Hepatocyte (in vitro differentiated cells): ENCODE results near the gene ASB10. TPM values are rescaled to one million over a fixed set of nuclear protein-coding genes. Genes with fewer than 3 reads are reported as not detected.

ENCODE experiments used
- DNase-seq: peaks from one replicate; pipeline ENCODE4 v3.0.0-alpha.2; 2016; ENCODE audit warnings: low spot score
- H2AFZ ChIP-seq: fragments of 200-600 bp; sonication (generic); 2 replicates; pipeline ENCODE4 v1.6.0; 2016; ENCODE audit warnings: antibody characterized with exemption, mild to moderate bottlenecking
- H3K27ac ChIP-seq: fragments of 200-600 bp; sonication (generic); 2 replicates; pipeline ENCODE4 v1.5.1; 2016; ENCODE audit warnings: mild to moderate bottlenecking
- H3K27me3 ChIP-seq: fragments of 200-600 bp; sonication (generic); 2 replicates; pipeline ENCODE4 v1.6.1; 2016
- H3K36me3 ChIP-seq: fragments of 200-600 bp; sonication (generic); replicated peaks from 2 replicates; pipeline ENCODE4 v1.5.1; 2016; ENCODE audit warnings: low read depth; ENCODE audit not compliant: insufficient read depth
- H3K4me1 ChIP-seq: fragments of 200-600 bp; sonication (generic); 2 replicates; pipeline ENCODE4 v1.5.1; 2016; ENCODE audit warnings: mild to moderate bottlenecking, moderate library complexity; ENCODE audit not compliant: insufficient read depth
- H3K4me2 ChIP-seq: fragments of 200-600 bp; sonication (generic); 2 replicates; pipeline ENCODE4 v1.6.0; 2016
- H3K4me3 ChIP-seq: fragments of 200-600 bp; sonication (generic); 2 replicates; pipeline ENCODE4 v1.5.1; 2016; ENCODE audit warnings: mild to moderate bottlenecking
- H3K79me2 ChIP-seq: fragments of 200-600 bp; sonication (generic); 2 replicates; pipeline ENCODE4 v1.6.0; 2017; ENCODE audit warnings: mild to moderate bottlenecking
- H3K9me2 ChIP-seq: fragments of 200-600 bp; sonication (generic); replicated peaks from 2 replicates; pipeline ENCODE4 v1.6.0; 2017; ENCODE audit warnings: mild to moderate bottlenecking; ENCODE audit not compliant: insufficient read depth
- H3K9me3 ChIP-seq: fragments of 200-600 bp; sonication (generic); 2 replicates; pipeline ENCODE4 v1.5.1; 2016; ENCODE audit warnings: low read depth, mild to moderate bottlenecking
- H4K20me1 ChIP-seq: fragments of 200-600 bp; sonication (generic); 2 replicates; pipeline ENCODE4 v1.6.0; 2016; ENCODE audit warnings: mild to moderate bottlenecking; ENCODE audit not compliant: insufficient read depth, poor library complexity, severe bottlenecking
- EZH2 ChIP-seq: fragments of 200-600 bp; sonication (generic); IDR thresholded peaks from 2 replicates; pipeline ENCODE4 v1.6.1; 2016; ENCODE audit warnings: antibody characterized with exemption, mild to moderate bottlenecking, borderline replicate concordance
- EZH2phosphoT487 ChIP-seq: fragments of 200-600 bp; sonication (generic); IDR thresholded peaks from one replicate; pipeline ENCODE4 v1.6.1; 2018; ENCODE audit warnings: antibody characterized with exemption, mild to moderate bottlenecking, low read depth, moderate library complexity; ENCODE audit not compliant: unreplicated experiment, severe bottlenecking
- WGBS: methylation state at CpG from one replicate; pipeline ENCODE4 v1.1.6; 2016; ENCODE audit warnings: low lambda C conversion rate; ENCODE audit errors: missing lambda C conversion rate; 5-methylcytosine and 5-hydroxymethylcytosine counted together
- polyA plus RNA-seq: library from polyadenylated mRNA; unstranded; fragments of >200 nt; fragmentation: Nextera tagmentation; extraction: Ambion mirVana; gene quantifications from 2 replicates; pipeline ENCODE4 v1.2.1, GENCODE V29; 2016
- total RNA-seq: library from RNA; depleted of rRNA; stranded (reverse); fragments of >200 nt; gene quantifications from 2 replicates; pipeline ENCODE4 v1.2.3, GENCODE V29; 2014
- TF ChIP-seq, protein P1 (sequence below): fragments of 200-600 bp; sonication (generic); IDR thresholded peaks from 2 replicates; pipeline ENCODE4 v1.5.1; 2016; ENCODE audit warnings: antibody characterized with exemption, mild to moderate bottlenecking; ENCODE audit not compliant: poor library complexity

ASB10 gene
- total and polyA plus RNA-seq, 2 experiments from 2014 or later: not detected

DNA sequence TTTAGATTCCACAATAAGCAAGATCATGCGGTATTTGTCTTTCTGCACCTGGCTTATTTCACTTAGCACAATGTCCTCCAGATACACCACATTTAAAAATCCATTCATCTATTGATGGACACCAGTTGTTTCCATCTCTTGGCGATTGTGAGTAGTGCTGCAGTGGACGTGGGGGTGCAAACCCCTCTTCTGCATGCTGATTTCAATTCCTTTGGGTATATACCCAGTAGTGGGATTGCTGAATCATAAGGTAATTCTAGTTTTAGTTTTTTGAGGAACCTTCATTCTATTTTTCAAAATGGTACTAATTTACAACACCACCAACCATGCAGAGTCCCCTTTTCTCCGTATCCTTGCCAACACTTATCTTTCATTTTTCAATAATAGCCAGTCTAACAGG lies 2.0 kb upstream of the ASB10 start:
- no peaks in the 10 kb centered on the region for H3K79me2 ChIP-seq
- TF ChIP-seq EZH2phosphoT487 (no peak), EZH2 (no peak)
- TF ChIP-seq, protein P1, sequence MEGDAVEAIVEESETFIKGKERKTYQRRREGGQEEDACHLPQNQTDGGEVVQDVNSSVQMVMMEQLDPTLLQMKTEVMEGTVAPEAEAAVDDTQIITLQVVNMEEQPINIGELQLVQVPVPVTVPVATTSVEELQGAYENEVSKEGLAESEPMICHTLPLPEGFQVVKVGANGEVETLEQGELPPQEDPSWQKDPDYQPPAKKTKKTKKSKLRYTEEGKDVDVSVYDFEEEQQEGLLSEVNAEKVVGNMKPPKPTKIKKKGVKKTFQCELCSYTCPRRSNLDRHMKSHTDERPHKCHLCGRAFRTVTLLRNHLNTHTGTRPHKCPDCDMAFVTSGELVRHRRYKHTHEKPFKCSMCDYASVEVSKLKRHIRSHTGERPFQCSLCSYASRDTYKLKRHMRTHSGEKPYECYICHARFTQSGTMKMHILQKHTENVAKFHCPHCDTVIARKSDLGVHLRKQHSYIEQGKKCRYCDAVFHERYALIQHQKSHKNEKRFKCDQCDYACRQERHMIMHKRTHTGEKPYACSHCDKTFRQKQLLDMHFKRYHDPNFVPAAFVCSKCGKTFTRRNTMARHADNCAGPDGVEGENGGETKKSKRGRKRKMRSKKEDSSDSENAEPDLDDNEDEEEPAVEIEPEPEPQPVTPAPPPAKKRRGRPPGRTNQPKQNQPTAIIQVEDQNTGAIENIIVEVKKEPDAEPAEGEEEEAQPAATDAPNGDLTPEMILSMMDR: no peak
- H3K9me2 ChIP-seq: no peaks in the 10 kb centered on the region
- peaks cover 5% of the 10 kb centered on the region for H3K27me3 ChIP-seq
- no peaks in the 10 kb centered on the region for H3K9me3 ChIP-seq
- no peak for DNase-seq
- H3K36me3 ChIP-seq: no peaks in the 10 kb centered on the region
- WGBS: 78% methylated on average over 4 of the region's 4 CpGs
- no peak overlapping the region for H3K27ac ChIP-seq
- H3K4me2 ChIP-seq: no peak overlapping the region
- no peak overlapping the region for H2AFZ ChIP-seq
- H3K4me3 ChIP-seq: no peak overlapping the region
- H4K20me1 ChIP-seq: no peaks in the 10 kb centered on the region
- no peaks in the 10 kb centered on the region for H3K4me1 ChIP-seq

DNA sequence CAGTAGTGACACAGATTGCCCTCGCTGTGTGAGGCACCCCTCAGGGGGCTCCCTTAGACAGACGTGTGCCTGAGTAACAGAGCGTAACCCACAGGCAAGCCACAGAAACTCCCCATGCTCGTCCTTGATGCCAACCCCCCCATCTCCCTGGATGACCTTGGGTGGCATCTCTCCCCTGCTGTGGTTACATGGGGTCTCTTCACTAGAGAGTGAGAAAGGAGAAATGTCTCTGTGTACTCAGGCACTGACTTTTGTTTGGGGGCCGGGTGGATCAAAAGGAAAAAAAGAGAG lies 1.1 kb upstream of the ASB10 start:
- Histone ChIP-seq H3K4me2 (no peak overlapping the region), H3K79me2 (no peaks in the 10 kb centered on the region), H3K27me3 (peaks cover 5% of the 10 kb centered on the region), H3K9me2 (no peaks in the 10 kb centered on the region), H3K36me3 (no peaks in the 10 kb centered on the region), H3K4me1 (no peaks in the 10 kb centered on the region), H3K9me3 (no peaks in the 10 kb centered on the region), H2AFZ (no peak overlapping the region), H3K27ac (no peak overlapping the region), H4K20me1 (no peaks in the 10 kb centered on the region), H3K4me3 (no peak overlapping the region)
- DNase-seq: no peak
- 60% methylated on average over 5 of the region's 5 CpGs for WGBS
- TF ChIP-seq EZH2: no peak
- TF ChIP-seq EZH2phosphoT487: no peak
- TF ChIP-seq, protein P1: no peak

DNA sequence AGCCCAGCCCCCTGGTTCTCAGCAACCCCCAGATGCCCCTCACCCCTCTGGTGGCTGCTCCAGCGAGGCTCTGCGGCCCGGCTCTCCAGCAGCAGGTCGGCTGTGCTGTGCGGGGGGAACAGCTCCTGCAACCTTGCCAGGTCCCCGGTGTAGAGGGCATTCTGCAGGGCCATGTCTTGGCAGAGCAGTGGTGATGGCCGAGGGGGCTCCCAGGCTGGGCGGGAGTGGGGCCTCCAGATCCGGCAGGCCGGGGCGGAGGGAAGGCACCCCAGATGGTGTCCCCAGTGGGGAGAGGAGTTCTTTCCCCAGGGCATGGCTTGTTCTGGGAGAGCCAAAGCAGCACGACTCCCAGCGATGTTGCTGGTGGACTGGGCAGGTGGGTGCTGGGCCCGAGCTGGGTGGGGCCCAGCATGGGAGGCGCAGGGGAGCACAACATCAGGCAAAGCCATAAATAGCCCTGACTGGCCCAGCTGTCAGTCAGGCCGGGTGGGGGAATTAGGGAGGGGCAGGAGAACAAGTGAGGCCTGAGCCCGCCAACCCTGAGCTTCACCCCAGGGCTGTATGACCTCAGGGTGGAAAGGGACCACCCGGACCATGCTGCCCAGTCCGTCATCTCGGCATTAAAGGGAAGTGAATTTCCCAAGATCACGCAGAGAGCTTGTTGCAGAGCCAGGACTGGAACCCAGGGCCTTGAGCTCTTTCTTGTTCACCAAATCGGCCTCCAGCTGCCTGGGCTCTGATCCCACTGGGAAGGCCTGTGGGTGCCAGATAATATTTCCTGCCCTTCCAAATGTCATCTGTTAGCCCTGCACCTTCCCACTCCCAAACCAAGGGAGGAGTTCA lies 580 bp upstream of the ASB10 start:
- Histone ChIP-seq H3K4me2 (no peak overlapping the region), H3K9me3 (no peaks in the 10 kb centered on the region), H3K27me3 (peaks cover 5% of the 10 kb centered on the region), H4K20me1 (no peaks in the 10 kb centered on the region), H3K9me2 (no peaks in the 10 kb centered on the region), H3K4me1 (no peaks in the 10 kb centered on the region), H3K79me2 (no peaks in the 10 kb centered on the region), H3K27ac (no peak overlapping the region), H2AFZ (no peak overlapping the region), H3K4me3 (no peak overlapping the region), H3K36me3 (no peaks in the 10 kb centered on the region)
- DNase-seq: no peak
- TF ChIP-seq, protein P1: no peak
- TF ChIP-seq EZH2 (no peak), EZH2phosphoT487 (no peak)
- WGBS: 79% methylated on average over 13 of the region's 22 CpGs
